Liver (tissue), 9 donors: ENCODE results near the gene KCTD5. TPM values are rescaled to one million over a fixed set of nuclear protein-coding genes. Genes with fewer than 3 reads are reported as not detected.

ENCODE experiments used
- DNase-seq: peaks from one replicate; pipeline ENCODE4 v3.0.0-alpha.2; 2017; ENCODE audit warnings: low spot score
- H3K27ac ChIP-seq, 2 donors: one replicate each; pipeline ENCODE4 v1.7.0; 2013; ENCODE audit warnings: inconsistent platforms in 2 of 2, low read length in 2 of 2, control low read depth in 1 of 2, low read depth in 1 of 2, mild to moderate bottlenecking in 1 of 2
- H3K27me3 ChIP-seq, 4 donors: one replicate each; pipeline versions ENCODE4 v1.6.1 to v1.7.0; 2013; ENCODE audit warnings: low read length in 3 of 4, inconsistent platforms in 1 of 4, mild to moderate bottlenecking in 1 of 4, moderate library complexity in 1 of 4; ENCODE audit not compliant: control insufficient read depth in 4 of 4, insufficient read depth in 4 of 4
- H3K36me3 ChIP-seq, 4 donors: one replicate each; pipeline versions ENCODE4 v1.6.1 to v1.7.0; 2013; ENCODE audit warnings: low read length in 3 of 4, mild to moderate bottlenecking in 3 of 4, low read depth in 1 of 4, moderate library complexity in 1 of 4; ENCODE audit not compliant: control insufficient read depth in 4 of 4, insufficient read depth in 3 of 4
- H3K4me1 ChIP-seq, 4 donors: one replicate each; pipeline versions ENCODE4 v1.6.1 to v1.7.0; 2013; ENCODE audit warnings: low read length in 3 of 4, mild to moderate bottlenecking in 3 of 4, moderate library complexity in 1 of 4; ENCODE audit not compliant: control insufficient read depth in 4 of 4, insufficient read depth in 4 of 4
- H3K4me3 ChIP-seq, 3 donors: one replicate each; pipeline versions ENCODE4 v1.6.1 to v1.7.0; 2013; ENCODE audit warnings: low read length in 3 of 3, control low read depth in 1 of 3, low read depth in 1 of 3, mild to moderate bottlenecking in 1 of 3
- H3K9ac ChIP-seq, 2 donors: one replicate each; pipeline ENCODE4 v1.7.0; 2013; ENCODE audit warnings: low read length in 2 of 2, mild to moderate bottlenecking in 2 of 2, moderate library complexity in 2 of 2, control low read depth in 1 of 2, low read depth in 1 of 2
- H3K9me3 ChIP-seq, 4 donors: one replicate each; pipeline versions ENCODE4 v1.6.1 to v1.7.0; 2013; ENCODE audit warnings: low read length in 3 of 4; ENCODE audit not compliant: control insufficient read depth in 4 of 4
- EGR1 ChIP-seq, 2 donors: IDR thresholded peaks; 2 replicates each; pipeline ENCODE4 v1.6.1; 2016 to 2018; ENCODE audit warnings: antibody characterized with exemption in 2 of 2, low read depth in 2 of 2
- FOXA1 ChIP-seq: IDR thresholded peaks from 2 replicates; pipeline ENCODE4 v1.6.1; 2016; ENCODE audit warnings: antibody characterized with exemption
- FOXA2 ChIP-seq: IDR thresholded peaks from 2 replicates; pipeline ENCODE4 v1.6.1; 2016; ENCODE audit warnings: antibody characterized with exemption
- GABPA ChIP-seq, 2 donors: IDR thresholded peaks in 1 of 2; conservative IDR thresholded peaks in 1 of 2; 2 replicates each; pipeline ENCODE4 v1.6.1; 2016; ENCODE audit warnings: antibody characterized with exemption in 2 of 2, mild to moderate bottlenecking in 1 of 2, moderate library complexity in 1 of 2
- HNF4A ChIP-seq, 2 donors: conservative IDR thresholded peaks; 2 replicates each; pipeline ENCODE4 v1.6.1; 2016; ENCODE audit warnings: antibody characterized with exemption in 2 of 2, mild to moderate bottlenecking in 2 of 2
- HNF4G ChIP-seq: IDR thresholded peaks from 2 replicates; pipeline ENCODE4 v1.6.1; 2016; ENCODE audit warnings: antibody characterized with exemption
- JUND ChIP-seq, 2 donors: IDR thresholded peaks; 2 replicates each; pipeline ENCODE4 v1.6.1; 2016; ENCODE audit warnings: antibody characterized with exemption in 2 of 2
- NR2F2 ChIP-seq: IDR thresholded peaks from 2 replicates; pipeline ENCODE4 v1.6.1; 2016; ENCODE audit warnings: antibody characterized with exemption
- RAD21 ChIP-seq, 2 donors: IDR thresholded peaks; 2 replicates each; pipeline ENCODE4 v1.6.1; 2016; ENCODE audit warnings: antibody characterized with exemption in 2 of 2, mild to moderate bottlenecking in 2 of 2
- RXRA ChIP-seq, 2 donors: IDR thresholded peaks; 2 replicates each; pipeline ENCODE4 v1.6.1; 2017 to 2018; ENCODE audit warnings: antibody characterized with exemption in 2 of 2, mild to moderate bottlenecking in 1 of 2
- SP1 ChIP-seq: IDR thresholded peaks from 2 replicates; pipeline ENCODE4 v1.6.1; 2018; ENCODE audit warnings: antibody characterized with exemption, mild to moderate bottlenecking
- TAF1 ChIP-seq: conservative IDR thresholded peaks from 2 replicates; pipeline ENCODE4 v1.6.1; 2016; ENCODE audit warnings: antibody characterized with exemption, mild to moderate bottlenecking
- YY1 ChIP-seq: IDR thresholded peaks from 2 replicates; pipeline ENCODE4 v1.6.1; 2016; ENCODE audit warnings: antibody characterized with exemption, mild to moderate bottlenecking
- WGBS: extraction: QIAGEN DNeasy Blood & Tissue Kit; methylation state at CpG from one replicate; pipeline ENCODE4 v1.1.7; 2013; 5-methylcytosine and 5-hydroxymethylcytosine counted together
- polyA plus RNA-seq, 2 donors: library from polyadenylated mRNA; stranded (reverse) in 1 of 2; unstranded in 1 of 2; fragments of 200-250 nt in 1 of 2; fragments of >200 nt in 1 of 2; fragmentation: Nextera tagmentation in 1 of 2; extraction: Ambion mirVana in 1 of 2; gene quantifications; one replicate each; pipeline versions ENCODE4 v1.2.1 to v1.2.3, GENCODE V29; 2013 to 2015
- total RNA-seq, 2 donors: library from RNA; depleted of rRNA; stranded (reverse); fragments of >200 nt; gene quantifications; one replicate each; pipeline ENCODE4 v1.2.3, GENCODE V29; 2014
- TF ChIP-seq, protein P1 (sequence below): IDR thresholded peaks from 2 replicates; pipeline ENCODE4 v1.6.1; 2016; ENCODE audit warnings: antibody characterized with exemption
- TF ChIP-seq, protein P2 (sequence below): IDR thresholded peaks from 2 replicates; pipeline ENCODE4 v1.6.1; 2016; ENCODE audit warnings: antibody characterized with exemption
- TF ChIP-seq, protein P3 (sequence below): IDR thresholded peaks from 2 replicates; pipeline ENCODE4 v1.6.1; 2016; ENCODE audit warnings: antibody characterized with exemption
- TF ChIP-seq, protein P4 (sequence below): fragments of 150-350 bp; IDR thresholded peaks from 2 replicates; pipeline ENCODE4 v1.5.1; 2017; ENCODE audit warnings: improper control_type of control experiment, low read depth, low read length; ENCODE audit not compliant: missing input control
- TF ChIP-seq, protein P5 (sequence below): IDR thresholded peaks from 2 replicates; pipeline ENCODE4 v1.6.1; 2016; ENCODE audit warnings: antibody characterized with exemption, mild to moderate bottlenecking
- donor health status: healthy.
- donor health status: healthy.
- donor health status: healthy.
- donor health status: healthy.
- donor health status: healthy.

KCTD5 gene
- total and polyA plus RNA-seq, 4 donors = 8.3 to 14.2 (median 11.5) TPM

DNA sequence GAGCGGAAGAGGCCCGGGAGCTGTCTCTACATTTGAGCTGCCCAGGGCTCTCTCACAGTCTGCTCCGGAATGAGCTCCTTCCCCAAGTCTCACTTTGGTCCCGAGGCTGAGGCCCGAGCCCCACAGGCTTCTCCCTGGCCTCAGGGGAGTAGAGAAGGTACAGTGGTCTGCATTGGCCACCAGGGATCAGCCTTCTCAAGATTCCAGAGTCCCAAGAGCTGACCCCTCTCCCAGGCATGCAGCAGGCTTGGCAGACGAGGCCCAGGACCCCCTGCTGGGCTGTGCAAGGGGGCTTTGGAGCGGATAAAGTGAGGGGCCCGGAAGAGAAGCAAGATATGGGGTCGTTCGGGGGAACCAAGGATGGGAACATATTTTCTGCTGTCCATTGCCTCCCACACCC lies 34.6 kb downstream of the KCTD5 start:
- Histone ChIP-seq H3K27me3 (no peaks in the 10 kb centered on the region), H3K9ac (no peak overlapping the region), H3K27ac (no peak overlapping the region), H3K9me3 (no peaks in the 10 kb centered on the region), H3K36me3 (no peaks in the 10 kb centered on the region), H3K4me3 (no peak overlapping the region), H3K4me1 (peaks cover 13 to 21% (median 18%) of the 10 kb centered on the region in 4 donors)
- WGBS = 88% methylated on average over 10 of the region's 10 CpGs
- DNase-seq = no peak
- TF ChIP-seq JUND (IDR thresholded peaks at IDR 0.05) (no peak), FOXA2 (no peak), YY1 (no peak), TAF1 (no peak), NR2F2 (no peak), HNF4A (conservative IDR thresholded peaks at IDR 0.05) (no peak), FOXA1 (no peak), GABPA (IDR thresholded peaks at IDR 0.05 in 1 of 2, conservative IDR thresholded peaks at IDR 0.05 in 1 of 2) (no peak), RAD21 (IDR thresholded peaks at IDR 0.05) (no peak), SP1 (no peak), RXRA (IDR thresholded peaks at IDR 0.05) (no peak), HNF4G (no peak)
- TF ChIP-seq, protein P1, sequence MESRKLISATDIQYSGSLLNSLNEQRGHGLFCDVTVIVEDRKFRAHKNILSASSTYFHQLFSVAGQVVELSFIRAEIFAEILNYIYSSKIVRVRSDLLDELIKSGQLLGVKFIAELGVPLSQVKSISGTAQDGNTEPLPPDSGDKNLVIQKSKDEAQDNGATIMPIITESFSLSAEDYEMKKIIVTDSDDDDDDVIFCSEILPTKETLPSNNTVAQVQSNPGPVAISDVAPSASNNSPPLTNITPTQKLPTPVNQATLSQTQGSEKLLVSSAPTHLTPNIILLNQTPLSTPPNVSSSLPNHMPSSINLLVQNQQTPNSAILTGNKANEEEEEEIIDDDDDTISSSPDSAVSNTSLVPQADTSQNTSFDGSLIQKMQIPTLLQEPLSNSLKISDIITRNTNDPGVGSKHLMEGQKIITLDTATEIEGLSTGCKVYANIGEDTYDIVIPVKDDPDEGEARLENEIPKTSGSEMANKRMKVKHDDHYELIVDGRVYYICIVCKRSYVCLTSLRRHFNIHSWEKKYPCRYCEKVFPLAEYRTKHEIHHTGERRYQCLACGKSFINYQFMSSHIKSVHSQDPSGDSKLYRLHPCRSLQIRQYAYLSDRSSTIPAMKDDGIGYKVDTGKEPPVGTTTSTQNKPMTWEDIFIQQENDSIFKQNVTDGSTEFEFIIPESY = no peak
- TF ChIP-seq, protein P2, sequence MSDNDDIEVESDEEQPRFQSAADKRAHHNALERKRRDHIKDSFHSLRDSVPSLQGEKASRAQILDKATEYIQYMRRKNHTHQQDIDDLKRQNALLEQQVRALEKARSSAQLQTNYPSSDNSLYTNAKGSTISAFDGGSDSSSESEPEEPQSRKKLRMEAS = no peak
- TF ChIP-seq, protein P3, sequence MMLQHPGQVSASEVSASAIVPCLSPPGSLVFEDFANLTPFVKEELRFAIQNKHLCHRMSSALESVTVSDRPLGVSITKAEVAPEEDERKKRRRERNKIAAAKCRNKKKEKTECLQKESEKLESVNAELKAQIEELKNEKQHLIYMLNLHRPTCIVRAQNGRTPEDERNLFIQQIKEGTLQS = no peak

DNA sequence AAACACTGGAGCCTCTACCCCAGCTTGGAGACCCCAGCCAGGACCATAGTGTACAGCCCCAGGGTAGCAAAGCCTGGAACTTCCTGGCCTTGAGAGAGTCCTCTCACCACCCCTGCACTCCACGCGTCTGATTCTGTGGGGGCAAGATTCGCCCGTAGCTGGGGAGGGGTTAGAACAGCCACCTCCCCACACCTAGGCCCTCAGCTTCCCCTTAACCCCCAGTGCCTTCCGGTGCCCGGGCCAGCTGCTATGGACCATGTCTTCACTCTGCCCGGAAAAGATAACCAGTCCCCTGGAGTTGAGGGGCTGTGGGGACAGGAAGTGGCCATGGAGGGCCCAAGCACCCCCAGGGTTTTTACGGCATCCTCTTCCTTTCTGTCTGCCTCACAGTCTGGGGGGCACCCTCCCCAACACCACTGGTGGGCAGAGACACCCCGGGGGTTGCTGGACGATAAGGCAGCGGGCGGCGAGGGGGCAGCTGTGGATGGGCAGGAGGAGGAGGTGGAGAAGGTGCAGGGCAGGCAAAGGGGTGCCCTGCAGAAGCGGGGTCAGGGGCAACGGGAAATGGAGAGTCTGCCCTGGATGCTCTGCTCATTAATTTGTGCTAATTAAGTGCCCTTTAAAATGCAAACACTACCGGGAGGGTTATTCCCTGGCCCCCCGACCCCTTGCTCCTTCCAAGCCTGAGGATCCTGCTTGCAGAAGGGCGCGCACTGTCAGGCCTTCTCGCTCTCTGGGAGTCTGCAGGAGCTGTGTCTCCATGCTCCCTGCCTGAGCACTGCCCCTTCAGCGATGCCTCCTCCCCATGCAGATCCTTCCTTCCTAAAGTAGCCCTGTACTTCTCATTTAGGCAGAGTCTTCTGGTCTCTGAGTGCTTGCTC lies 35.3 kb downstream of the KCTD5 start:
- Histone ChIP-seq H3K27me3 (no peaks in the 10 kb centered on the region), H3K9ac (no peak overlapping the region), H3K4me1 (peaks cover 13 to 21% (median 18%) of the 10 kb centered on the region in 4 donors), H3K27ac (no peak overlapping the region), H3K36me3 (no peaks in the 10 kb centered on the region), H3K4me3 (no peak overlapping the region), H3K9me3 (no peaks in the 10 kb centered on the region)
- 81% methylated on average over 21 of the region's 21 CpGs for WGBS
- TF ChIP-seq FOXA2 (no peak), FOXA1 (no peak), HNF4G (no peak), GABPA (IDR thresholded peaks at IDR 0.05 in 1 of 2, conservative IDR thresholded peaks at IDR 0.05 in 1 of 2) (no peak), YY1 (no peak), TAF1 (no peak), SP1 (no peak), RXRA (IDR thresholded peaks at IDR 0.05) (no peak), RAD21 (IDR thresholded peaks at IDR 0.05) (no peak), NR2F2 (no peak), EGR1 (IDR thresholded peaks at IDR 0.05; ENCODE audit: low read depth in 2 of 2) (no peak)
- TF ChIP-seq, protein P4, sequence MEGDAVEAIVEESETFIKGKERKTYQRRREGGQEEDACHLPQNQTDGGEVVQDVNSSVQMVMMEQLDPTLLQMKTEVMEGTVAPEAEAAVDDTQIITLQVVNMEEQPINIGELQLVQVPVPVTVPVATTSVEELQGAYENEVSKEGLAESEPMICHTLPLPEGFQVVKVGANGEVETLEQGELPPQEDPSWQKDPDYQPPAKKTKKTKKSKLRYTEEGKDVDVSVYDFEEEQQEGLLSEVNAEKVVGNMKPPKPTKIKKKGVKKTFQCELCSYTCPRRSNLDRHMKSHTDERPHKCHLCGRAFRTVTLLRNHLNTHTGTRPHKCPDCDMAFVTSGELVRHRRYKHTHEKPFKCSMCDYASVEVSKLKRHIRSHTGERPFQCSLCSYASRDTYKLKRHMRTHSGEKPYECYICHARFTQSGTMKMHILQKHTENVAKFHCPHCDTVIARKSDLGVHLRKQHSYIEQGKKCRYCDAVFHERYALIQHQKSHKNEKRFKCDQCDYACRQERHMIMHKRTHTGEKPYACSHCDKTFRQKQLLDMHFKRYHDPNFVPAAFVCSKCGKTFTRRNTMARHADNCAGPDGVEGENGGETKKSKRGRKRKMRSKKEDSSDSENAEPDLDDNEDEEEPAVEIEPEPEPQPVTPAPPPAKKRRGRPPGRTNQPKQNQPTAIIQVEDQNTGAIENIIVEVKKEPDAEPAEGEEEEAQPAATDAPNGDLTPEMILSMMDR = no peak
- TF ChIP-seq, protein P3 = no peak
- TF ChIP-seq, protein P5, sequence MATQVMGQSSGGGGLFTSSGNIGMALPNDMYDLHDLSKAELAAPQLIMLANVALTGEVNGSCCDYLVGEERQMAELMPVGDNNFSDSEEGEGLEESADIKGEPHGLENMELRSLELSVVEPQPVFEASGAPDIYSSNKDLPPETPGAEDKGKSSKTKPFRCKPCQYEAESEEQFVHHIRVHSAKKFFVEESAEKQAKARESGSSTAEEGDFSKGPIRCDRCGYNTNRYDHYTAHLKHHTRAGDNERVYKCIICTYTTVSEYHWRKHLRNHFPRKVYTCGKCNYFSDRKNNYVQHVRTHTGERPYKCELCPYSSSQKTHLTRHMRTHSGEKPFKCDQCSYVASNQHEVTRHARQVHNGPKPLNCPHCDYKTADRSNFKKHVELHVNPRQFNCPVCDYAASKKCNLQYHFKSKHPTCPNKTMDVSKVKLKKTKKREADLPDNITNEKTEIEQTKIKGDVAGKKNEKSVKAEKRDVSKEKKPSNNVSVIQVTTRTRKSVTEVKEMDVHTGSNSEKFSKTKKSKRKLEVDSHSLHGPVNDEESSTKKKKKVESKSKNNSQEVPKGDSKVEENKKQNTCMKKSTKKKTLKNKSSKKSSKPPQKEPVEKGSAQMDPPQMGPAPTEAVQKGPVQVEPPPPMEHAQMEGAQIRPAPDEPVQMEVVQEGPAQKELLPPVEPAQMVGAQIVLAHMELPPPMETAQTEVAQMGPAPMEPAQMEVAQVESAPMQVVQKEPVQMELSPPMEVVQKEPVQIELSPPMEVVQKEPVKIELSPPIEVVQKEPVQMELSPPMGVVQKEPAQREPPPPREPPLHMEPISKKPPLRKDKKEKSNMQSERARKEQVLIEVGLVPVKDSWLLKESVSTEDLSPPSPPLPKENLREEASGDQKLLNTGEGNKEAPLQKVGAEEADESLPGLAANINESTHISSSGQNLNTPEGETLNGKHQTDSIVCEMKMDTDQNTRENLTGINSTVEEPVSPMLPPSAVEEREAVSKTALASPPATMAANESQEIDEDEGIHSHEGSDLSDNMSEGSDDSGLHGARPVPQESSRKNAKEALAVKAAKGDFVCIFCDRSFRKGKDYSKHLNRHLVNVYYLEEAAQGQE = no peak
- TF ChIP-seq, protein P1 = no peak
- TF ChIP-seq, protein P2 = no peak
- DNase-seq = no peak
